HG03439 (cell line): ENCODE results near the gene CLSTN3.

Experiments
- ATAC-seq: cut with Tn5 transposase; IDR thresholded peaks from one replicate; pipeline ENCODE4 v1.9.1; 2021; ENCODE audit warnings: mild to moderate bottlenecking, moderate library complexity; ENCODE audit not compliant: unreplicated experiment

CLSTN3 gene

GRCh38 chr12:7125632-7126227 lies 4.4 kb upstream of the CLSTN3 start:
- ATAC-seq: no peak

- ATAC-seq: no peak
Measured at GRCh38 chr12:7127916-7128626, 2.1 kb upstream of the CLSTN3 start.

- ATAC-seq: no peak
Measured at GRCh38 chr12:7128681-7129286, 1.4 kb upstream of the CLSTN3 start, which contains the start of gene RBP5. RBP5 (minus strand) TSS chr12:7128889; CDS start chr12:7128775, 114 bp downstream.

GRCh38 chr12:7129287-7129871 lies 792 bp upstream of the CLSTN3 start:
- ATAC-seq: no peak

- ATAC-seq: no peak
Measured at GRCh38 chr12:7130701-7131501, 730 bp downstream of the CLSTN3 start.

- ATAC-seq: no peak
Measured at GRCh38 chr12:7131502-7131866, 1.3 kb downstream of the CLSTN3 start.

GRCh38 chr12:7134396-7135166 lies 4.4 kb downstream of the CLSTN3 start:
- ATAC-seq: no peak

- no peak for ATAC-seq
Measured at GRCh38 chr12:7136071-7136470, 5.9 kb downstream of the CLSTN3 start.

- ATAC-seq: no peak
Measured at GRCh38 chr12:7136676-7137075, 6.5 kb downstream of the CLSTN3 start.

GRCh38 chr12:7137908-7138307 lies 7.7 kb downstream of the CLSTN3 start:
- no peak for ATAC-seq

- ATAC-seq: no peak
Measured at GRCh38 chr12:7139200-7139599, 9.0 kb downstream of the CLSTN3 start.

- ATAC-seq: no peak
Measured at GRCh38 chr12:7141351-7142005, 11.3 kb downstream of the CLSTN3 start.

GRCh38 chr12:7142056-7142644 lies 12.0 kb downstream of the CLSTN3 start:
- no peak for ATAC-seq

- ATAC-seq: no peak
Measured at GRCh38 chr12:7142809-7143465, 12.8 kb downstream of the CLSTN3 start.

- ATAC-seq: no peak
Measured at GRCh38 chr12:7143564-7143963, 13.4 kb downstream of the CLSTN3 start.

GRCh38 chr12:7144414-7145120 lies 14.4 kb downstream of the CLSTN3 start:
- ATAC-seq: no peak

- no peak for ATAC-seq
Measured at GRCh38 chr12:7145671-7146070, 15.5 kb downstream of the CLSTN3 start.

- no peak for ATAC-seq
Measured at GRCh38 chr12:7146228-7146627, 16.1 kb downstream of the CLSTN3 start.
